Suprapubic skin (tissue), 4 donors: ENCODE data around the gene TJP3. TPM values are rescaled to one million over a fixed set of nuclear protein-coding genes. Genes with fewer than 3 reads are reported as not detected.
A peak's percentile ranks its signal among the peaks of the same experiment; 100 is the strongest.

Experiments
- DNase-seq, 2 donors: peaks; one replicate each; pipeline ENCODE4 v3.0.0-alpha.2; 2019; ENCODE audit warnings: low spot score in 2 of 2
- H3K27ac ChIP-seq: fragments of 200-600 bp; sonication (generic); one replicate; pipeline ENCODE4 v1.5.1; 2019
- H3K27me3 ChIP-seq: fragments of 200-600 bp; sonication (generic); one replicate; pipeline ENCODE4 v1.5.1; 2019
- H3K36me3 ChIP-seq: fragments of 200-600 bp; sonication (generic); one replicate; pipeline ENCODE4 v1.5.1; 2019
- H3K4me1 ChIP-seq: fragments of 200-600 bp; sonication (generic); one replicate; pipeline ENCODE4 v1.5.1; 2019
- H3K4me3 ChIP-seq: fragments of 200-600 bp; sonication (generic); one replicate; pipeline ENCODE4 v1.5.1; 2019; ENCODE audit warnings: mild to moderate bottlenecking
- H3K9me3 ChIP-seq: fragments of 200-600 bp; sonication (generic); one replicate; pipeline ENCODE4 v1.5.1; 2019
- EP300 ChIP-seq: sonication (generic); formaldehyde crosslinking; IDR thresholded peaks from one replicate; pipeline ENCODE4 v1.6.1; 2017; ENCODE audit warnings: antibody characterized with exemption
- POLR2A ChIP-seq, 2 donors: fragments of 450-650 bp; IDR thresholded peaks; one replicate each; pipeline ENCODE4 v1.6.1; 2017; ENCODE audit warnings: antibody characterized with exemption in 2 of 2, mild to moderate bottlenecking in 2 of 2, moderate library complexity in 2 of 2
- POLR2AphosphoS5 ChIP-seq, 3 donors: sonication (generic); formaldehyde crosslinking; IDR thresholded peaks; one replicate each; pipeline ENCODE4 v1.6.1; 2017; ENCODE audit warnings: antibody characterized with exemption in 3 of 3
- WGBS: methylation state at CpG from one replicate; pipeline ENCODE4 v1.1.5; 2018; 5-methylcytosine and 5-hydroxymethylcytosine counted together
- total RNA-seq, 4 donors: library from RNA; depleted of rRNA; stranded (reverse); fragments of >200 nt; gene quantifications; one replicate each; pipeline ENCODE4 v1.1.0, GENCODE V29; 2016
- TF ChIP-seq, protein P1 (sequence below), 2 donors: fragments of 200-600 bp in 1 of 2; fragments of 450-650 bp in 1 of 2; sonication (generic) in 1 of 2; IDR thresholded peaks; one replicate each; pipeline ENCODE4 v1.5.1; 2016 to 2019; ENCODE audit warnings: antibody characterized with exemption in 2 of 2, mild to moderate bottlenecking in 1 of 2, moderate library complexity in 1 of 2

Gene TJP3
- total RNA-seq, 4 donors from 2014 or later, result 11.4 to 28.1 (median 20.1) TPM

DNA sequence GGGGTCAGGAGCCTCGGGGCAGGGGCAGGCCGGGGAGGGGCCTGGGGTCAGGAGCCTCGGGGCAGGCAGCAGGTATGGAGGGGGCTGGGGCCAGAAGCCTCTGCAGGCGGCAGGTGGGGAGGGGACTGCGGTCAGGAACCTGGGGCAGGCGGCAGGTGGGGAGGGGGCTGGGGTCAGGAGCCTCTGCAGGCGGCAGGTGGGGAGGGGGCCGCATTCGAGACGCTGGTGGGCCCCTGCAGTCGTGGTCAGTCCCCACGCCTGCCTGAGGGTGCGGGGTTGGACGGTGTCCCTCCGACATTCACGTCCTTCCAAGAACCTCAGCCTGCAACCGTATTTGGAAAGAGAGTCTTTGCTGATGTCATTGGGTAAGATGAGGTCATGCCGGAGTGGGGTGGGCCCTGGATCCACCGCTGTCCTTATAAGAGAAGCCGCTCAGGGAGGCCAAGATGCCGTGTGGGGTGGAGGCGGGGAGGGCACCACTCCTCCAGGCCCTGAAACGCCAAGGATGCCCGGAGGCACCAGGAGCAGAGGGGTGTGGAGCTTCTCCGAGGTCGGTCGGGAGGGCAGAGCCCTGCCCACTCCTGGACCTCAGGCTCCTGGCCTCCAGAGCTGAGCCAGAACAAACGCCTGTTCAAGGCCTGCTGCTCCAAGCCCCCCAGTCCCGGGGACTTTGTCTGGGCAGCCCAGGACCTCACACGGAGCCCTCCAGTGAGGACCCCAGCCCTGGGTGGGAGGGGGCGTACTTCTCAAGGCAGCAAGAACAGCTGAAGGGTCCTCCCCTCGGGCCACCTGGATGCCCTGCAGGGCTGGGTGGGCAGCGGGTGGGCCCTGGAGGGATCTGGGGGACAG, 38.0 kb upstream of the TJP3 start:
- TF ChIP-seq POLR2AphosphoS5 (IDR thresholded peaks at IDR 0.05), result no peak
- TF ChIP-seq, protein P1, sequence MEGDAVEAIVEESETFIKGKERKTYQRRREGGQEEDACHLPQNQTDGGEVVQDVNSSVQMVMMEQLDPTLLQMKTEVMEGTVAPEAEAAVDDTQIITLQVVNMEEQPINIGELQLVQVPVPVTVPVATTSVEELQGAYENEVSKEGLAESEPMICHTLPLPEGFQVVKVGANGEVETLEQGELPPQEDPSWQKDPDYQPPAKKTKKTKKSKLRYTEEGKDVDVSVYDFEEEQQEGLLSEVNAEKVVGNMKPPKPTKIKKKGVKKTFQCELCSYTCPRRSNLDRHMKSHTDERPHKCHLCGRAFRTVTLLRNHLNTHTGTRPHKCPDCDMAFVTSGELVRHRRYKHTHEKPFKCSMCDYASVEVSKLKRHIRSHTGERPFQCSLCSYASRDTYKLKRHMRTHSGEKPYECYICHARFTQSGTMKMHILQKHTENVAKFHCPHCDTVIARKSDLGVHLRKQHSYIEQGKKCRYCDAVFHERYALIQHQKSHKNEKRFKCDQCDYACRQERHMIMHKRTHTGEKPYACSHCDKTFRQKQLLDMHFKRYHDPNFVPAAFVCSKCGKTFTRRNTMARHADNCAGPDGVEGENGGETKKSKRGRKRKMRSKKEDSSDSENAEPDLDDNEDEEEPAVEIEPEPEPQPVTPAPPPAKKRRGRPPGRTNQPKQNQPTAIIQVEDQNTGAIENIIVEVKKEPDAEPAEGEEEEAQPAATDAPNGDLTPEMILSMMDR (IDR thresholded peaks at IDR 0.05), result no peak
- peak in 1 of 2 donors; percentile 86 for TF ChIP-seq POLR2A (IDR thresholded peaks at IDR 0.05)
- peak; percentile 14 for TF ChIP-seq EP300
- 60% methylated on average over 31 of the region's 33 CpGs for WGBS
- peak overlapping the region; percentile 89 for H3K27ac ChIP-seq
- peaks cover 53% of the 10 kb centered on the region for H3K4me1 ChIP-seq
- H3K4me3 ChIP-seq, result peak overlapping the region; percentile 32
- DNase-seq, result peak; percentile 85 to 89
- H3K36me3 ChIP-seq, result no peaks in the 10 kb centered on the region
- H3K27me3 ChIP-seq, result no peaks in the 10 kb centered on the region
- no peaks in the 10 kb centered on the region for H3K9me3 ChIP-seq

DNA sequence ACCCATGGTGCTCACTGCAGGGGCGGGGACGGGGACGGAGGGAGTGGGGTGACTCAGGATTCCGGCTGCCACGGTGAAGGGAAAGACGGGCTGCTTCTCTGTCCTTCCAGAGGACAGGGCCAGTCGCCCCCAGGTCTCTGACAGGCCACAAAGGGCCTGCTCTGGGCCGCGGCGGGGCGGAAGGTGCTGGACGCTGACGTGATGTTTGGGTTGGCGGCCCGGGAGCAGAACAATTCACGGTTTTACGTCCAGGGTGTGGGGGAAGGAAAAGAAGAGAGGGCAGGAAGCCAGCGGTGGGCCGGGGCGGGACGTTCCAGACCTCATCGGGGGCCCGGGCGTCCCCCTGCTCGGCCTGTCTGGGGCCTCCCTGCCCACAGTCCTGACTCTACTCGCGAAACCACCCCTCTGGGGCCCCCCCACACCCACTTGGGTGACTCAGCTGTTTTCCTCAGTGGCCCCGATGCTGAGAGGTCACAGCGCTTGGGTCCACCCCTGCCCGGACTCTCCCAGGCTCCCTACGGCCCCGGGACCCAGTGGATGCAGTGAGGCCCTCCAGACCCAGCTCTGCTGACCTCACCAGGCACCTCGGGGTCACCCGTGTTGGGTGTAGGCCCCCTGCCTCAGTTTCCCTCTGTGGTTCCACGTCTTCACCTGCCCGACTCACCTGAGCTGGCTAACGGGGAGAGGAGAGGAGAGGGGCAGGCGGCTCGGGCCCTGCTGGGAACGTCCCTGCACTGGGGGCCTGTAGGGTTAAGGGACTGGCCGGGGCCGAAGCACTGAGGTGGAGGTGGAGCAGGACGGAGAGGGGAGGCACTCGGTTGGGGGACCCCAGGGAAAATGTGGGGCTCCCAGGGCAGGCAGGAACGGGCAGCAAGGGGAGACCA, 37.1 kb upstream of the TJP3 start:
- peak in 1 of 2 donors; percentile 80 for DNase-seq
- H3K27ac ChIP-seq, result peak overlapping the region; percentile 89
- H3K36me3 ChIP-seq, result no peaks in the 10 kb centered on the region
- H3K4me1 ChIP-seq, result peaks cover 49% of the 10 kb centered on the region
- no peak for TF ChIP-seq POLR2A (IDR thresholded peaks at IDR 0.05)
- TF ChIP-seq EP300, result no peak
- peak in 1 of 3 donors; percentile 27 for TF ChIP-seq POLR2AphosphoS5 (IDR thresholded peaks at IDR 0.05)
- TF ChIP-seq, protein P1 (IDR thresholded peaks at IDR 0.05), result no peak
- H3K27me3 ChIP-seq, result no peaks in the 10 kb centered on the region
- WGBS, result 50% methylated on average over 38 of the region's 45 CpGs
- H3K4me3 ChIP-seq, result peak overlapping the region; percentile 32
- no peaks in the 10 kb centered on the region for H3K9me3 ChIP-seq

DNA sequence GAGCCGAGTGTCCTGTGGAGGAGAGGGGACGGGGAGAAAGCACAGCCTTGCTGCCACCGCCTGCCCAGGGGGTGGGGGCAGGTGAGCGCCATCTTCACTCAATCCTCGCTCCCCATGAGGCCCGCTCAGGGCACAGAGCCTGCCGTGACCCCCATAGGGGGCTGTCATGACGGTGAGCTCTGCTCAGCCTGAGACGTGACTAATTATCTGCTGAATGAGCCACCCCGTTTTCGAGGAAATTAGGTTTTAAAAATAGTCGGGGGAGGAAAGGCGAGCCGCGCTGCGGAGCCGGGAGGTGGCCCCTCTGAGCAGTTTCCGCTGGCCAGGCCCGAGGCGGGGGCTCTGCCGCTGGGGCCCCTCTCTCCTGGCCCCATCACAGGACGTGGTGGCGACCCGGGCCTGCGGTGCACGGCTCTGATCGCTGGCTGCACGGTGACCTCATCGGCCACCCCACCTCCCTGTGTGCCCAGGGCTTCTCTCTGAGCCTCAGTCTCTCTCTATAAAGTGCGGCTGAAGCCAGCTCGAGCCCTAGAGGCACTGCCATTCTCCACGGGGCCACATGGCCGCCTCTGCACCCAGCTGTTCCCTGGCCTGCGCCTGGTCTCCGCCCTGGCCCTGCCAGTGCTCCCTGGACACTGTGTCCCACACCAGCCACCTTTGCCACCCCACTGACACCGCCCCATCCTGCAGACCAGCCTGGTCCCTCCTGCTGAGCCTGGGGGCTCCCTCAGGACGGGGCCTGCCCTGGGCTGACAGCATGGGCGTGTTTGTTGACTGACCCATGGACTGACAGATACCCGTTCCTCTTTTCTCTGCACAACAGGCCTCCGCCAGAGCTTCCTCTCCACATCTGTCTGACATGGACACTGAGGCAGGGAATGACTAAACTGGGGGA, 36.3 kb upstream of the TJP3 start:
- TF ChIP-seq EP300 (no peak), POLR2AphosphoS5 (IDR thresholded peaks at IDR 0.05) (no peak), POLR2A (IDR thresholded peaks at IDR 0.05) (no peak)
- TF ChIP-seq, protein P1 (IDR thresholded peaks at IDR 0.05), result no peak
- H3K27ac ChIP-seq, result peak overlapping the region; percentile 89
- H3K36me3 ChIP-seq, result no peaks in the 10 kb centered on the region
- H3K9me3 ChIP-seq, result no peaks in the 10 kb centered on the region
- H3K4me3 ChIP-seq, result peak overlapping the region; percentile 32
- H3K4me1 ChIP-seq, result peaks cover 46% of the 10 kb centered on the region
- no peak for DNase-seq
- no peaks in the 10 kb centered on the region for H3K27me3 ChIP-seq
- WGBS, result 65% methylated on average over 39 of the region's 40 CpGs

- 81% methylated on average over 6 of the region's 8 CpGs for WGBS
- no peak for DNase-seq
- H3K36me3 ChIP-seq, result no peaks in the 10 kb centered on the region
- no peak for TF ChIP-seq POLR2AphosphoS5 (IDR thresholded peaks at IDR 0.05)
- TF ChIP-seq, protein P1 (IDR thresholded peaks at IDR 0.05), result no peak
- TF ChIP-seq POLR2A (IDR thresholded peaks at IDR 0.05), result no peak
- TF ChIP-seq EP300, result no peak
- no peak overlapping the region for H3K4me3 ChIP-seq
- peaks cover 46% of the 10 kb centered on the region for H3K4me1 ChIP-seq
- H3K27ac ChIP-seq, result no peak overlapping the region
- no peaks in the 10 kb centered on the region for H3K9me3 ChIP-seq
- no peaks in the 10 kb centered on the region for H3K27me3 ChIP-seq
Observed at GRCh38 chr19:3672575-3672948, 35.6 kb upstream of the TJP3 start.
